Activated CD4-positive, alpha-beta T cell treated with anti-CD3 and anti-CD28 coated beads for 36 hours (primary cell): Measurements from ENCODE around the gene GAA. TPM values are rescaled to one million over a fixed set of nuclear protein-coding genes. Genes with fewer than 3 reads are reported as not detected.

Source experiments
- ATAC-seq: fragments of 200-7000 bp; cut with Tn5 transposase; one replicate; pipeline ENCODE4 v1.10.0; 2021; ENCODE audit warnings: mild to moderate bottlenecking, moderate library complexity
- CTCF ChIA-PET: fragments of 350-600 bp; sonication (Branson Sonifier 250); formaldehyde crosslinking; loops from one replicate; lab custom pipeline; 2021; ENCODE audit warnings: antibody characterized with exemption; lab: Charles Lee
- POLR2A ChIA-PET: fragments of 350-600 bp; sonication (Branson Sonifier 250); formaldehyde crosslinking; loops from one replicate; lab custom pipeline; 2021; ENCODE audit warnings: antibody characterized with exemption, inconsistent platforms; lab: Charles Lee
- DNase-seq: peaks from one replicate; pipeline ENCODE4 v3.0.0-alpha.2; 2020
- H3K27ac Mint-ChIP-seq: one replicate; pipeline ENCODE4 v1.8.0; 2021; ENCODE audit warnings: mixed read lengths
- H3K27me3 Mint-ChIP-seq: one replicate; pipeline ENCODE4 v1.8.0; 2021; ENCODE audit warnings: mixed read lengths
- H3K36me3 Mint-ChIP-seq: one replicate; pipeline ENCODE4 v1.8.0; 2021; ENCODE audit warnings: low read depth, mixed read lengths
- H3K4me1 Mint-ChIP-seq: one replicate; pipeline ENCODE4 v1.8.0; 2021; ENCODE audit warnings: mixed read lengths
- H3K4me3 Mint-ChIP-seq: one replicate; pipeline ENCODE4 v1.8.0; 2021; ENCODE audit warnings: mild to moderate bottlenecking, moderate library complexity, mixed read lengths
- H3K9me3 Mint-ChIP-seq: one replicate; pipeline ENCODE4 v1.8.0; 2021; ENCODE audit warnings: low read depth, mixed read lengths
- intact Hi-C, 2 experiments: fragments of 100-400 bp; cut with DNase I in 1 of 2; cut with micrococcal nuclease in 1 of 2; formaldehyde crosslinking; loops; one replicate each; pipeline versions ENCODE4 v1.14.2 to v1.15.1; 2022 to 2024; cut with DNase I, micrococcal nuclease
- total RNA-seq, 2 experiments: library from RNA; stranded (reverse); gene quantifications; one replicate each; pipeline ENCODE4 v1.2.3, GENCODE V29; 2021

The GAA gene
- total RNA-seq, 2 experiments from 2014 or later, result 28.4 to 32.8 TPM

DNA sequence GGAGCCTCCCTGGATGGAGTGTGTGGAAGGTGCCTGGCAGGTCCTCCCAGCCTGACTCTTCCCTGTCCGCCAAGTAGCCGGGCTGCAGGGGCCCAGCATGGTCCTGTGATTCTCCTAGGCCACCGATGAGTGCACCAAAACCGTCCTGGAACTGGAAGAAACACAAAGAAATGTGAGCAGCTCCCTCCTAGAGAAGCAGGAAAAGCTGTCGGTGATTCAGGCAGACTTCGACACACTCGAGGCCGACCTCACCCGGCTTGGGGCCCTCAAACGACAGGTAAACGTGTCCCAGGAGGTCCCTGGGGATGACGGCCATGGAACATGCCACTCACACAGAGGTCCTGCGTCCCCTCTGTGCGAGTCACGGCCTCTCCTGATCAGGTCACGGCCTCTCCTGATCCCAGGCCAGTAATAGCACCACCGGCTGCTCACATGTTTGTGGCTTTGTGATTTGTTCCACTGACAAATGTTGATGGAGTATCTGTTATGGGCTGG, 4.2 kb upstream of the GAA start:
- H3K27ac Mint-ChIP-seq, result no peak overlapping the region
- H3K4me1 Mint-ChIP-seq, result peaks cover 19% of the 10 kb centered on the region
- intact Hi-C loops, result no loop called here
- DNase-seq (no peak), ATAC-seq (no peak)
- CTCF ChIA-PET, result interaction anchor here (0.6 kb wide), 1 partner anchor 223 kb away, joined by 3 read pairs; no protein-coding TSS in a partner anchor
- H3K36me3 Mint-ChIP-seq, result no peaks in the 10 kb centered on the region
- POLR2A ChIA-PET, result no interaction called here
- H3K4me3 Mint-ChIP-seq, result no peak overlapping the region
- H3K27me3 Mint-ChIP-seq, result no peaks in the 10 kb centered on the region
- H3K9me3 Mint-ChIP-seq, result no peaks in the 10 kb centered on the region

DNA sequence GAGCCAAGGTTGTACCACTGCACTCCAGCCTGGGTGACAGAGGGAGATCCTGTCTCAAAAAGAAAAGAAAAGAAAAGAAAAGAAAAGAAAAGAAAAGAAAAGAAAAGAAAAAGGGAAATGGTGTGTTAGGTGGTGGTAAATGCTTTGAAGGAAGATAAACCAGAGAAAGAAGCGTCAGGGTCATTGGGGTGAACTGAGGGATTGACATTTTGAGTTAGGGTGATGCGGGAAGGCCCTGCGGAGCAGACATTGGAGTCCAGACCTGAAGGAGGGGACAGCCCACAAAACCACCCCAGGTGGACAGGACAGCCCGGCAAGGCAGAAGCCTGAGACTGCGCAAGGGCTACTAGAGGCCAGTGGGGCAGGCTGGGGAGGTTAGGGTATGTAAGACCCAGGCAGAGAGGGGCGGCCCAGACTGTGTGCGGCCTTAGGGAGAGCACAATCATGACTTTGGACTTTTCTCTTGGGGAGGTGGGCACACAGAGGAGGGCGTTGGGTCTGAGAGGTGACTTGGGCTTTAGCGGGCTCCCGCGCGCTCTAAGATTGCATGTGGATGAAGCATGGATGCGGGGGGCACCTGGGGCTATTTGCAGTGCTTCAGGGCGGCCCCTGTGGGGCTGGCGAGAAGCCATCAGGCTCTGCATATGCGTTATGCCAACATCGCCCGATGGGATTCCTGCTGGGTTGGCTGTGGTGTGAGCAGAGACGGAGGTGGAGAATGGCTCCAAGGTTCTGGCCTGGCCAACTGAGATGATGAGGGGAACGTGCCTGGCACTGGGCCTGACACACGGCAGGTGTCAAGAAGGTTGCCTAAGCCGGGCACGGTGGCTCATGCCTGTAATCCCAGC, 3.3 kb upstream of the GAA start:
- no peaks in the 10 kb centered on the region for H3K9me3 Mint-ChIP-seq
- intact Hi-C loops, result no loop called here
- peaks cover 26% of the 10 kb centered on the region for H3K4me1 Mint-ChIP-seq
- CTCF ChIA-PET, result no interaction called here
- ATAC-seq (no peak), DNase-seq (no peak)
- no peak overlapping the region for H3K4me3 Mint-ChIP-seq
- H3K27me3 Mint-ChIP-seq, result no peaks in the 10 kb centered on the region
- no peak overlapping the region for H3K27ac Mint-ChIP-seq
- POLR2A ChIA-PET, result no interaction called here
- H3K36me3 Mint-ChIP-seq, result no peaks in the 10 kb centered on the region

DNA sequence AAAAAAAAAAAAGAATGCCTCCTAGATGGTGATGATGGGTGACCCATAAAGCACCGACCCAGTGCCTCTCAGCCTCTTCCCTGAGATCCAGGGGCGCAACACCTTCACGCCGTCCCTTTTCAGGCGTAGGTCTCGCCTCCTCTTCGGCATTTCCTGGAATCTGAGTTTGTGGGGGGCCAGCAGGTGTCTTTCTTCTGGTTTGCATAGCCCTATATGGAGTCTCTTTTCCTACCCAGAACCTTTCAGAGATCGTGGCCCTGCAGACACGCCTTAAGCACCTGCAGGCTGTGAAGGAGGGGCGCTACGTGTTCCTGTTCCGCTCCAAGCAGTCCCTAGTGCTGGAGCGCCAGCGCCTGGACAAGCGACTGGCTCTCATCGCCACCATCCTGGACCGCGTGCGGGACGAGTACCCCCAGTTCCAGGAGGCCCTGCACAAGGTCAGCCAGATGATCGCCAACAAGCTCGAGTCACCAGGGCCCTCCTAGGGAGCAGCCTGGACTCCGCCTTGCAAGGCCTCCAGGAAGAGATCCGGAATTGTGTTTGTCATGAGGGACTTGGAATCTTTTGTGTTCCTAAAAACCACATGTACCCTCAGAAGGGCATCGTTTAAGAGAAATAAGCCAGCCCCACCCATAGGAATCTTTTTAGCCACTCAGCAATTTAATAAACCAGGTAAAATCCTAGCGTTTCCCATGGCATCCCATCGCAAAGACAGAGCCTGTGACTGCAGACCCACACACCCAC, 1.9 kb upstream of the GAA start:
- Mint-ChIP-seq H3K36me3 (no peaks in the 10 kb centered on the region), H3K4me3 (no peak overlapping the region), H3K4me1 (peaks cover 26% of the 10 kb centered on the region), H3K27me3 (no peaks in the 10 kb centered on the region), H3K9me3 (no peaks in the 10 kb centered on the region), H3K27ac (no peak overlapping the region)
- intact Hi-C loops, result loop anchor here (1.0 to 10.0 kb wide), 7 partner anchors 48 to 445 kb away; partner anchors contain the start of genes CBX8 (in 1 of the 2), CCDC40 (in 1 of the 2), EIF4A3 (in 1 of the 2) and ENDOV (in 1 of the 2)
- ATAC-seq (no peak), DNase-seq (no peak)
- ChIA-PET POLR2A (no interaction called here), CTCF (interaction anchor here (1.2 to 2.2 kb wide), 3 partner anchors 8 to 166 kb away, joined by 3 to 6 read pairs (median 4); no protein-coding TSS in a partner anchor)

DNA sequence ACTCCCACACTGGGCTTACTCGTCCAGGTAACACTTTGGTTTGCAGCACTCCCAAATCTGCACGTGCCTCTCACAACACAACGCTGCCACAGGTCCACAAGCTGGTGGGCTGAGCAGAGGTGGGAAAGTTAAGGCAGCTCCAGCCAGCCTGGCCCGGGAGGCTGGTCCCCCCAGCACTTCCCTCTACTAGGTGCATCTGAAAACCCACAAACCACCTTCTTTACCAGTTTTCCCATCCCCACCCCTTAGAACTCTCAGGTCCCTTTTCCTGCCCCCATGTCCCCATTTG, 1.4 kb upstream of the GAA start:
- Mint-ChIP-seq H3K4me3 (peak overlapping the region; percentile 72), H3K36me3 (no peaks in the 10 kb centered on the region), H3K9me3 (no peaks in the 10 kb centered on the region), H3K4me1 (peaks cover 26% of the 10 kb centered on the region), H3K27me3 (no peaks in the 10 kb centered on the region), H3K27ac (no peak overlapping the region)
- intact Hi-C loops, result loop anchor here (1.0 to 10.0 kb wide), 7 partner anchors 47 to 445 kb away; partner anchors contain the start of genes CBX8 (in 1 of the 2), CCDC40 (in 1 of the 2), EIF4A3 (in 1 of the 2) and ENDOV (in 1 of the 2)
- ChIA-PET CTCF (interaction anchor here (1.2 to 2.2 kb wide), 3 partner anchors 8 to 166 kb away, joined by 3 to 6 read pairs (median 4); no protein-coding TSS in a partner anchor), POLR2A (no interaction called here)
- DNase-seq (no peak), ATAC-seq (no peak)

DNA sequence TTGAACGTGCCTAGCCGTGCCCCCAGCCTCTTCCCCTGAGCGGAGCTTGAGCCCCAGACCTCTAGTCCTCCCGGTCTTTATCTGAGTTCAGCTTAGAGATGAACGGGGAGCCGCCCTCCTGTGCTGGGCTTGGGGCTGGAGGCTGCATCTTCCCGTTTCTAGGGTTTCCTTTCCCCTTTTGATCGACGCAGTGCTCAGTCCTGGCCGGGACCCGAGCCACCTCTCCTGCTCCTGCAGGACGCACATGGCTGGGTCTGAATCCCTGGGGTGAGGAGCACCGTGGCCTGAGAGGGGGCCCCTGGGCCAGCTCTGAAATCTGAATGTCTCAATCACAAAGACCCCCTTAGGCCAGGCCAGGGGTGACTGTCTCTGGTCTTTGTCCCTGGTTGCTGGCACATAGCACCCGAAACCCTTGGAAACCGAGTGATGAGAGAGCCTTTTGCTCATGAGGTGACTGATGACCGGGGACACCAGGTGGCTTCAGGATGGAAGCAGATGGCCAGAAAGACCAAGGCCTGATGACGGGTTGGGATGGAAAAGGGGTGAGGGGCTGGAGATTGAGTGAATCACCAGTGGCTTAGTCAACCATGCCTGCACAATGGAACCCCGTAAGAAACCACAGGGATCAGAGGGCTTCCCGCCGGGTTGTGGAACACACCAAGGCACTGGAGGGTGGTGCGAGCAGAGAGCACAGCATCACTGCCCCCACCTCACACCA, 724 bp downstream of the GAA start:
- ATAC-seq (peak; percentile 17), DNase-seq (no peak)
- H3K4me1 Mint-ChIP-seq, result peaks cover 26% of the 10 kb centered on the region
- intact Hi-C loops, result loop anchor here (1.0 to 10.0 kb wide), 14 partner anchors 20 to 889 kb away; partner anchors contain the start of genes EIF4A3 (in 2 of the 2), TBC1D16 (in 2 of the 2), CBX8 (in 1 of the 2) and CCDC40 (in 1 of the 2)
- H3K27ac Mint-ChIP-seq, result peak overlapping the region; percentile 68
- no peaks in the 10 kb centered on the region for H3K9me3 Mint-ChIP-seq
- no peaks in the 10 kb centered on the region for H3K36me3 Mint-ChIP-seq
- peak overlapping the region; percentile 84 for H3K4me3 Mint-ChIP-seq
- no peaks in the 10 kb centered on the region for H3K27me3 Mint-ChIP-seq
- POLR2A ChIA-PET, result interaction anchor here (1.0 to 1.4 kb wide), 2 partner anchors 42 to 44 kb away, joined by 4 to 6 read pairs; no protein-coding TSS in a partner anchor
- CTCF ChIA-PET, result interaction anchor here (0.6 to 2.2 kb wide), 29 partner anchors 8 to 836 kb away, joined by 3 to 7 read pairs (median 4); no protein-coding TSS in a partner anchor

DNA sequence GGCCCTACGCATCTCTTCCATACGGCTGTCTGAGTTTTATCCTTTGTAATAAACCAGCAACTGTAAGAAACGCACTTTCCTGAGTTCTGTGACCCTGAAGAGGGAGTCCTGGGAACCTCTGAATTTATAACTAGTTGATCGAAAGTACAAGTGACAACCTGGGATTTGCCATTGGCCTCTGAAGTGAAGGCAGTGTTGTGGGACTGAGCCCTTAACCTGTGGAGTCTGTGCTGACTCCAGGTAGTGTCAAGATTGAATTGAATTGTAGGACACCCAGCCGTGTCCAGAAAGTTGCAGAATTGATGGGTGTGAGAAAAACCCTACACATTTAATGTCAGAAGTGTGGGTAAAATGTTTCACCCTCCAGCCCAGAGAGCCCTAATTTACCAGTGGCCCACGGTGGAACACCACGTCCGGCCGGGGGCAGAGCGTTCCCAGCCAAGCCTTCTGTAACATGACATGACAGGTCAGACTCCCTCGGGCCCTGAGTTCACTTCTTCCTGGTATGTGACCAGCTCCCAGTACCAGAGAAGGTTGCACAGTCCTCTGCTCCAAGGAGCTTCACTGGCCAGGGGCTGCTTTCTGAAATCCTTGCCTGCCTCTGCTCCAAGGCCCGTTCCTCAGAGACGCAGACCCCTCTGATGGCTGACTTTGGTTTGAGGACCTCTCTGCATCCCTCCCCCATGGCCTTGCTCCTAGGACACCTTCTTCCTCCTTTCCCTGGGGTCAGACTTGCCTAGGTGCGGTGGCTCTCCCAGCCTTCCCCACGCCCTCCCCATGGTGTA, 1.5 kb downstream of the GAA start:
- CTCF ChIA-PET, result interaction anchor here (1.3 to 1.7 kb wide), 2 partner anchors 41 to 49 kb away, joined by 3 to 7 read pairs; no protein-coding TSS in a partner anchor
- ATAC-seq, result no peak

DNA sequence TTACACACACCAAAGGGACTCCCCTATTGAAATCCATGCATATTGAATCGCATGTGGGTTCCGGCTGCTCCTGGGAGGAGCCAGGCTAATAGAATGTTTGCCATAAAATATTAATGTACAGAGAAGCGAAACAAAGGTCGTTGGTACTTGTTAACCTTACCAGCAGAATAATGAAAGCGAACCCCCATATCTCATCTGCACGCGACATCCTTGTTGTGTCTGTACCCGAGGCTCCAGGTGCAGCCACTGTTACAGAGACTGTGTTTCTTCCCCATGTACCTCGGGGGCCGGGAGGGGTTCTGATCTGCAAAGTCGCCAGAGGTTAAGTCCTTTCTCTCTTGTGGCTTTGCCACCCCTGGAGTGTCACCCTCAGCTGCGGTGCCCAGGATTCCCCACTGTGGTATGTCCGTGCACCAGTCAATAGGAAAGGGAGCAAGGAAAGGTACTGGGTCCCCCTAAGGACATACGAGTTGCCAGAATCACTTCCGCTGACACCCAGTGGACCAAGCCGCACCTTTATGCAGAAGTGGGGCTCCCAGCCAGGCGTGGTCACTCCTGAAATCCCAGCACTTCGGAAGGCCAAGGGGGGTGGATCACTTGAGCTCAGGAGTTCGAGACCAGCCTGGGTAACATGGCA, 2.2 kb downstream of the GAA start:
- Mint-ChIP-seq H3K27me3 (no peaks in the 10 kb centered on the region), H3K4me1 (peaks cover 26% of the 10 kb centered on the region), H3K9me3 (no peaks in the 10 kb centered on the region), H3K36me3 (no peaks in the 10 kb centered on the region), H3K4me3 (peak overlapping the region; percentile 30), H3K27ac (no peak overlapping the region)
- intact Hi-C loops, result loop anchor here (5.0 to 10.0 kb wide), 5 partner anchors 44 to 441 kb away; partner anchors contain the start of genes CBX8 (in 1 of the 2), CCDC40 (in 1 of the 2), EIF4A3 (in 1 of the 2) and RPTOR (in 1 of the 2)
- ChIA-PET POLR2A (no interaction called here), CTCF (interaction anchor here (1.1 kb wide), 1 partner anchor 21 kb away, joined by 3 read pairs; no protein-coding TSS in a partner anchor)
- no peak for DNase-seq
- no peak for ATAC-seq

More for the DNA sequence above, 1.5 kb downstream of the GAA start:
- Mint-ChIP-seq H3K4me3 (peak overlapping the region; percentile 84), H3K27me3 (no peaks in the 10 kb centered on the region), H3K4me1 (peaks cover 26% of the 10 kb centered on the region), H3K36me3 (no peaks in the 10 kb centered on the region), H3K27ac (peak overlapping the region; percentile 11), H3K9me3 (no peaks in the 10 kb centered on the region)
- POLR2A ChIA-PET, result no interaction called here
- intact Hi-C loops, result loop anchor here (5.0 to 10.0 kb wide), 5 partner anchors 44 to 442 kb away; partner anchors contain the start of genes CBX8 (in 1 of the 2), CCDC40 (in 1 of the 2), EIF4A3 (in 1 of the 2) and RPTOR (in 1 of the 2)
- DNase-seq, result no peak

DNA sequence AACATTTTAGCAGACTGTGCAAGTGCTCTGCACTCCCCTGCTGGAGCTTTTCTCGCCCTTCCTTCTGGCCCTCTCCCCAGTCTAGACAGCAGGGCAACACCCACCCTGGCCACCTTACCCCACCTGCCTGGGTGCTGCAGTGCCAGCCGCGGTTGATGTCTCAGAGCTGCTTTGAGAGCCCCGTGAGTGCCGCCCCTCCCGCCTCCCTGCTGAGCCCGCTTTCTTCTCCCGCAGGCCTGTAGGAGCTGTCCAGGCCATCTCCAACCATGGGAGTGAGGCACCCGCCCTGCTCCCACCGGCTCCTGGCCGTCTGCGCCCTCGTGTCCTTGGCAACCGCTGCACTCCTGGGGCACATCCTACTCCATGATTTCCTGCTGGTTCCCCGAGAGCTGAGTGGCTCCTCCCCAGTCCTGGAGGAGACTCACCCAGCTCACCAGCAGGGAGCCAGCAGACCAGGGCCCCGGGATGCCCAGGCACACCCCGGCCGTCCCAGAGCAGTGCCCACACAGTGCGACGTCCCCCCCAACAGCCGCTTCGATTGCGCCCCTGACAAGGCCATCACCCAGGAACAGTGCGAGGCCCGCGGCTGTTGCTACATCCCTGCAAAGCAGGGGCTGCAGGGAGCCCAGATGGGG, 3.1 kb downstream of the GAA start:
- ATAC-seq (no peak), DNase-seq (no peak)
- intact Hi-C loops, result loop anchor here (5.0 to 10.0 kb wide), 5 partner anchors 43 to 440 kb away; partner anchors contain the start of genes CBX8 (in 1 of the 2), CCDC40 (in 1 of the 2), EIF4A3 (in 1 of the 2) and RPTOR (in 1 of the 2)
- ChIA-PET POLR2A (no interaction called here), CTCF (interaction anchor here (0.6 to 1.1 kb wide), 2 partner anchors 15 to 22 kb away, joined by 3 read pairs; no protein-coding TSS in a partner anchor)
- no peak overlapping the region for H3K4me3 Mint-ChIP-seq
- no peaks in the 10 kb centered on the region for H3K36me3 Mint-ChIP-seq
- H3K27ac Mint-ChIP-seq, result no peak overlapping the region
- peaks cover 25% of the 10 kb centered on the region for H3K4me1 Mint-ChIP-seq
- no peaks in the 10 kb centered on the region for H3K27me3 Mint-ChIP-seq
- H3K9me3 Mint-ChIP-seq, result no peaks in the 10 kb centered on the region

DNA sequence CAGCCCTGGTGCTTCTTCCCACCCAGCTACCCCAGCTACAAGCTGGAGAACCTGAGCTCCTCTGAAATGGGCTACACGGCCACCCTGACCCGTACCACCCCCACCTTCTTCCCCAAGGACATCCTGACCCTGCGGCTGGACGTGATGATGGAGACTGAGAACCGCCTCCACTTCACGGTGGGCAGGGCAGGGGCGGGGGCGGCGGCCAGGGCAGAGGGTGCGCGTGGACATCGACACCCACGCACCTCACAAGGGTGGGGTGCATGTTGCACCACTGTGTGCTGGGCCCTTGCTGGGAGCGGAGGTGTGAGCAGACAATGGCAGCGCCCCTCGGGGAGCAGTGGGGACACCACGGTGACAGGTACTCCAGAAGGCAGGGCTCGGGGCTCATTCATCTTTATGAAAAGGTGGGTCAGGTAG, 3.6 kb downstream of the GAA start:
- H3K4me3 Mint-ChIP-seq, result no peak overlapping the region
- ATAC-seq (no peak), DNase-seq (no peak)
- H3K4me1 Mint-ChIP-seq, result peaks cover 19% of the 10 kb centered on the region
- CTCF ChIA-PET, result interaction anchor here (0.6 to 1.1 kb wide), 2 partner anchors 16 to 22 kb away, joined by 3 read pairs; no protein-coding TSS in a partner anchor
- no peaks in the 10 kb centered on the region for H3K36me3 Mint-ChIP-seq
- intact Hi-C loops, result loop anchor here (5.0 to 10.0 kb wide), 5 partner anchors 42 to 440 kb away; partner anchors contain the start of genes CBX8 (in 1 of the 2), CCDC40 (in 1 of the 2), EIF4A3 (in 1 of the 2) and RPTOR (in 1 of the 2)
- H3K27ac Mint-ChIP-seq, result no peak overlapping the region
- no peaks in the 10 kb centered on the region for H3K9me3 Mint-ChIP-seq
- POLR2A ChIA-PET, result no interaction called here
- no peaks in the 10 kb centered on the region for H3K27me3 Mint-ChIP-seq
